ENCODE data around the gene PCDH9.
"Not testable (repeated sequence)": the region's sequence is repeated elsewhere in the genome, so short reads cannot be mapped to it uniquely, and the experiment has no call there.

The PCDH9 gene

GRCh38 chr13:66657165-66657881 lies 572.8 kb downstream of the PCDH9 start:
- DNase-seq (ENCODE audit: low spot score) = peak; percentile 32

GRCh38 chr13:66655847-66656454 lies 574.2 kb downstream of the PCDH9 start:
- DNase-seq (ENCODE audit: low spot score) = no peak

- no peak for DNase-seq (ENCODE audit: low spot score)
These were observed 585.2 kb downstream of the PCDH9 start for GRCh38 chr13:66644855-66645460.

GRCh38 chr13:66640231-66640630 lies 589.9 kb downstream of the PCDH9 start:
- DNase-seq (ENCODE audit: low spot score) = no peak

- no peak for DNase-seq (ENCODE audit: low spot score)
These were observed 591.1 kb downstream of the PCDH9 start for GRCh38 chr13:66639044-66639443.

- DNase-seq (ENCODE audit: low spot score) = peak; percentile 32
These were observed 594.6 kb downstream of the PCDH9 start for GRCh38 chr13:66635526-66635925.

GRCh38 chr13:66634384-66634783 lies 595.8 kb downstream of the PCDH9 start:
- DNase-seq (ENCODE audit: low spot score) = no peak

- DNase-seq (ENCODE audit: low spot score) = no peak
These were observed 602.6 kb downstream of the PCDH9 start for GRCh38 chr13:66627512-66627911.

GRCh38 chr13:66624302-66624701 lies 605.8 kb downstream of the PCDH9 start:
- DNase-seq (ENCODE audit: low spot score) = no peak

GRCh38 chr13:66623129-66623820 lies 606.9 kb downstream of the PCDH9 start:
- DNase-seq (ENCODE audit: low spot score) = no peak

GRCh38 chr13:66621906-66622447 lies 608.2 kb downstream of the PCDH9 start:
- not testable (repeated sequence) for DNase-seq (ENCODE audit: low spot score)

- DNase-seq (ENCODE audit: low spot score) = peak; percentile 27
These were observed 611.4 kb downstream of the PCDH9 start for GRCh38 chr13:66618702-66619101.

GRCh38 chr13:66617786-66618185 lies 612.4 kb downstream of the PCDH9 start:
- no peak for DNase-seq (ENCODE audit: low spot score)

GRCh38 chr13:66612983-66613382 lies 617.2 kb downstream of the PCDH9 start:
- DNase-seq (ENCODE audit: low spot score) = no peak

- DNase-seq (ENCODE audit: low spot score) = no peak
These were observed 643.6 kb downstream of the PCDH9 start for GRCh38 chr13:66586489-66586888.

- DNase-seq (ENCODE audit: low spot score) = no peak
These were observed 644.4 kb downstream of the PCDH9 start for GRCh38 chr13:66585669-66586203.

GRCh38 chr13:66581675-66582074 lies 648.5 kb downstream of the PCDH9 start:
- DNase-seq (ENCODE audit: low spot score) = no peak

GRCh38 chr13:66578305-66578704 lies 651.8 kb downstream of the PCDH9 start:
- DNase-seq (ENCODE audit: low spot score) = no peak

- DNase-seq (ENCODE audit: low spot score) = no peak
These were observed 652.8 kb downstream of the PCDH9 start for GRCh38 chr13:66577358-66577757.

GRCh38 chr13:66576381-66576780 lies 653.8 kb downstream of the PCDH9 start:
- no peak for DNase-seq (ENCODE audit: low spot score)

- DNase-seq (ENCODE audit: low spot score) = peak; percentile 7
These were observed 655.5 kb downstream of the PCDH9 start for GRCh38 chr13:66574606-66575005.

GRCh38 chr13:66567899-66568612 lies 662.1 kb downstream of the PCDH9 start:
- DNase-seq (ENCODE audit: low spot score) = no peak
